ENCODE data around the gene PRR35.
A peak's percentile ranks its signal among the peaks of the same experiment; 100 is the strongest.

The PRR35 gene

GRCh38 chr16:543301-544164 lies 16.7 kb upstream of the PRR35 start:
- no peak for TF ChIP-seq CTCF (conservative IDR thresholded peaks at IDR 0.05; ENCODE audit: low read depth, low read length)
- H3K4me3 ChIP-seq (ENCODE audit: low read length) = no peak overlapping the region
- no peak for DNase-seq (ENCODE audit: low read depth)

GRCh38 chr16:544517-544916 lies 15.7 kb upstream of the PRR35 start:
- DNase-seq (ENCODE audit: low read depth) = no peak
- no peak for TF ChIP-seq CTCF (conservative IDR thresholded peaks at IDR 0.05; ENCODE audit: low read depth, low read length)
- H3K4me3 ChIP-seq (ENCODE audit: low read length) = no peak overlapping the region

GRCh38 chr16:546909-547770 lies 13.1 kb upstream of the PRR35 start:
- no peak for DNase-seq (ENCODE audit: low read depth)
- peak; percentile 33 for TF ChIP-seq CTCF (conservative IDR thresholded peaks at IDR 0.05; ENCODE audit: low read depth, low read length)
- H3K4me3 ChIP-seq (ENCODE audit: low read length) = no peak overlapping the region

GRCh38 chr16:548586-548985 lies 11.6 kb upstream of the PRR35 start:
- no peak for DNase-seq (ENCODE audit: low read depth)
- no peak overlapping the region for H3K4me3 ChIP-seq (ENCODE audit: low read length)
- TF ChIP-seq CTCF (conservative IDR thresholded peaks at IDR 0.05; ENCODE audit: low read depth, low read length) = no peak

- DNase-seq (ENCODE audit: low read depth) = no peak
- H3K4me3 ChIP-seq (ENCODE audit: low read length) = no peak overlapping the region
- TF ChIP-seq CTCF (conservative IDR thresholded peaks at IDR 0.05; ENCODE audit: low read depth, low read length) = peak; percentile 15
These were observed 10.5 kb upstream of the PRR35 start for GRCh38 chr16:549544-550263.

- no peak for TF ChIP-seq CTCF (conservative IDR thresholded peaks at IDR 0.05; ENCODE audit: low read depth, low read length)
- no peak for DNase-seq (ENCODE audit: low read depth)
- H3K4me3 ChIP-seq (ENCODE audit: low read length) = no peak overlapping the region
These were observed 9.0 kb upstream of the PRR35 start for GRCh38 chr16:551210-551609.
